Kasumi-1 (cell line): ENCODE results near the gene AOAH.
"Not testable (repeated sequence)": the region's sequence is repeated elsewhere in the genome, so short reads cannot be mapped to it uniquely, and the experiment has no call there.

Experiments
- DNase-seq, 2 experiments: peaks; one replicate each; lab custom pipeline; 2025; lab: John Stamatoyannopoulos, UW

The AOAH gene

GRCh38 chr7:36507475-36508440, 216.5 kb downstream of the AOAH start:
- DNase-seq = no peak

- no peak for DNase-seq
These were observed 217.5 kb downstream of the AOAH start for GRCh38 chr7:36506820-36507219.

- DNase-seq = no peak
These were observed 218.0 kb downstream of the AOAH start for GRCh38 chr7:36506130-36506798.

- not testable (repeated sequence) for DNase-seq
These were observed 219.7 kb downstream of the AOAH start for GRCh38 chr7:36504617-36505016.

GRCh38 chr7:36504216-36504615, 220.1 kb downstream of the AOAH start:
- DNase-seq = not testable (repeated sequence)

- no peak for DNase-seq
These were observed 226.5 kb downstream of the AOAH start for GRCh38 chr7:36497775-36498174.

- DNase-seq = not testable (repeated sequence)
These were observed 227.1 kb downstream of the AOAH start for GRCh38 chr7:36497176-36497575.

- DNase-seq = no peak
These were observed 227.7 kb downstream of the AOAH start for GRCh38 chr7:36496576-36496975.

- no peak for DNase-seq
These were observed 233.0 kb downstream of the AOAH start for GRCh38 chr7:36491317-36491716.

GRCh38 chr7:36490419-36490830, 233.9 kb downstream of the AOAH start:
- DNase-seq = no peak

- DNase-seq = not testable (repeated sequence)
These were observed 235.6 kb downstream of the AOAH start for GRCh38 chr7:36488672-36489071.

GRCh38 chr7:36487756-36488336, 236.4 kb downstream of the AOAH start:
- DNase-seq = peak; percentile 88 to 93

- DNase-seq = no peak
These were observed 238.0 kb downstream of the AOAH start for GRCh38 chr7:36486336-36486735.

- DNase-seq = no peak
These were observed 240.0 kb downstream of the AOAH start for GRCh38 chr7:36484265-36484664.

GRCh38 chr7:36483853-36484252, 240.4 kb downstream of the AOAH start:
- not testable (repeated sequence) for DNase-seq

- no peak for DNase-seq
These were observed 245.5 kb downstream of the AOAH start for GRCh38 chr7:36478745-36479144.

GRCh38 chr7:36475381-36475780, 248.9 kb downstream of the AOAH start:
- peak; percentile 17 to 20 for DNase-seq

- no peak for DNase-seq
These were observed 249.3 kb downstream of the AOAH start for GRCh38 chr7:36475011-36475342.

GRCh38 chr7:36474283-36475010, 249.8 kb downstream of the AOAH start:
- DNase-seq = peak; percentile 91 to 93

- DNase-seq = peak; percentile 41 to 47
These were observed 250.6 kb downstream of the AOAH start for GRCh38 chr7:36473454-36474282.

- DNase-seq = no peak
These were observed 252.1 kb downstream of the AOAH start for GRCh38 chr7:36472141-36472729.
